GM23338 (cell line): ENCODE data around the gene CRY1.

ENCODE experiments used
- CREB1 ChIP-seq: fragments of 250-450 bp; sonication (Bioruptor Pico); IDR thresholded peaks from 2 replicates; pipeline ENCODE4 v1.5.0; 2020; ENCODE audit warnings: low read depth, mild to moderate bottlenecking, moderate library complexity
- EZH2 ChIP-seq: fragments of 200-600 bp; sonication (generic); IDR thresholded peaks from one replicate; pipeline ENCODE4 v1.8.0; 2017; ENCODE audit warnings: antibody characterized with exemption, mild to moderate bottlenecking, low read depth; ENCODE audit not compliant: unreplicated experiment
- EZH2phosphoT487 ChIP-seq: fragments of 200-600 bp; sonication (generic); IDR thresholded peaks from one replicate; pipeline ENCODE4 v1.8.1; 2018; ENCODE audit warnings: antibody characterized with exemption; ENCODE audit not compliant: unreplicated experiment
- JUNB ChIP-seq: IDR thresholded peaks from one replicate; pipeline ENCODE4 v1.6.1; 2016; ENCODE audit warnings: antibody characterized with exemption; ENCODE audit not compliant: unreplicated experiment
- NANOG ChIP-seq: IDR thresholded peaks from 2 replicates; pipeline ENCODE4 v1.6.1; 2016; ENCODE audit warnings: antibody characterized with exemption, borderline replicate concordance
- POLR2AphosphoS5 ChIP-seq: IDR thresholded peaks from 2 replicates; pipeline ENCODE4 v1.6.1; 2016; ENCODE audit warnings: antibody characterized with exemption, low read depth
- STAT1 ChIP-seq: IDR thresholded peaks from one replicate; pipeline ENCODE4 v1.6.1; 2016; ENCODE audit warnings: antibody characterized with exemption; ENCODE audit not compliant: unreplicated experiment
- ZNF331 ChIP-seq: fragments of 250-450 bp; sonication (Bioruptor Pico); IDR thresholded peaks from 2 replicates; pipeline ENCODE4 v1.5.0; 2020; ENCODE audit warnings: low read depth, mild to moderate bottlenecking, moderate library complexity
- TF ChIP-seq, protein P1 (sequence below), 2 experiments: fragments of 200-600 bp in 1 of 2; sonication (generic) in 1 of 2; conservative IDR thresholded peaks; 2 replicates each; pipeline versions ENCODE4 v1.5.1 to v1.6.1; 2016 to 2017; ENCODE audit warnings: antibody characterized with exemption in 2 of 2, low read depth in 2 of 2, mild to moderate bottlenecking in 2 of 2, moderate library complexity in 1 of 2
- TF ChIP-seq, protein P2 (sequence below): IDR thresholded peaks from one replicate; pipeline ENCODE4 v1.6.1; 2018; ENCODE audit warnings: antibody characterized with exemption; ENCODE audit not compliant: unreplicated experiment
- TF ChIP-seq, protein P3 (sequence below): IDR thresholded peaks from 2 replicates; pipeline ENCODE4 v1.6.1; 2016; ENCODE audit warnings: antibody characterized with exemption
- TF ChIP-seq, protein P4 (sequence below): fragments of 250-450 bp; sonication (Bioruptor Pico); IDR thresholded peaks from 2 replicates; pipeline ENCODE4 v1.5.0; 2020; ENCODE audit warnings: mild to moderate bottlenecking, moderate library complexity

DNA sequence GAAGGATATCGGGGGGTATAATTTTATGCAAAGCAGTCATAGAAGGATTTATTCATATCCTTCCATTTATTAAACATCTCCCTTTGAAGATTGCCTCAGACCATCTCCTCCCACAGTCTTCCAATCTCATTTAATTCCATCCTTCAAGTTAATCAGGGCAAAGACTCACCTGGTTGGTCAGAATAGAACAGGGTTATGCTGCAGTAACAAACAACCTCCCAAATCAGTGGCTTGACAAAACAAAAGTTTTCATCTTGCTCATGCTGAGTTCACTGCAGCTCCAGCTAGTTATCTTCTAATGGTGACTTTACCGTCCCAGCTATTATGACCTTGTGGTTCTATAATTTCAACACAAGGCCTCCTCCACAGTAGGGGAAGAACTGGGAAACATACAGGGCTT is 57.6 kb downstream of the CRY1 start:
- TF ChIP-seq EZH2phosphoT487 (no peak), POLR2AphosphoS5 (no peak), CREB1 (CRISPR knock-in tag) (no peak), EZH2 (no peak), JUNB (no peak), NANOG (no peak), STAT1 (no peak), ZNF331 (no peak)
- TF ChIP-seq, protein P1, sequence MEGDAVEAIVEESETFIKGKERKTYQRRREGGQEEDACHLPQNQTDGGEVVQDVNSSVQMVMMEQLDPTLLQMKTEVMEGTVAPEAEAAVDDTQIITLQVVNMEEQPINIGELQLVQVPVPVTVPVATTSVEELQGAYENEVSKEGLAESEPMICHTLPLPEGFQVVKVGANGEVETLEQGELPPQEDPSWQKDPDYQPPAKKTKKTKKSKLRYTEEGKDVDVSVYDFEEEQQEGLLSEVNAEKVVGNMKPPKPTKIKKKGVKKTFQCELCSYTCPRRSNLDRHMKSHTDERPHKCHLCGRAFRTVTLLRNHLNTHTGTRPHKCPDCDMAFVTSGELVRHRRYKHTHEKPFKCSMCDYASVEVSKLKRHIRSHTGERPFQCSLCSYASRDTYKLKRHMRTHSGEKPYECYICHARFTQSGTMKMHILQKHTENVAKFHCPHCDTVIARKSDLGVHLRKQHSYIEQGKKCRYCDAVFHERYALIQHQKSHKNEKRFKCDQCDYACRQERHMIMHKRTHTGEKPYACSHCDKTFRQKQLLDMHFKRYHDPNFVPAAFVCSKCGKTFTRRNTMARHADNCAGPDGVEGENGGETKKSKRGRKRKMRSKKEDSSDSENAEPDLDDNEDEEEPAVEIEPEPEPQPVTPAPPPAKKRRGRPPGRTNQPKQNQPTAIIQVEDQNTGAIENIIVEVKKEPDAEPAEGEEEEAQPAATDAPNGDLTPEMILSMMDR (conservative IDR thresholded peaks at IDR 0.05; ENCODE audit: low read depth in 2 of 2), result no peak
- TF ChIP-seq, protein P2, sequence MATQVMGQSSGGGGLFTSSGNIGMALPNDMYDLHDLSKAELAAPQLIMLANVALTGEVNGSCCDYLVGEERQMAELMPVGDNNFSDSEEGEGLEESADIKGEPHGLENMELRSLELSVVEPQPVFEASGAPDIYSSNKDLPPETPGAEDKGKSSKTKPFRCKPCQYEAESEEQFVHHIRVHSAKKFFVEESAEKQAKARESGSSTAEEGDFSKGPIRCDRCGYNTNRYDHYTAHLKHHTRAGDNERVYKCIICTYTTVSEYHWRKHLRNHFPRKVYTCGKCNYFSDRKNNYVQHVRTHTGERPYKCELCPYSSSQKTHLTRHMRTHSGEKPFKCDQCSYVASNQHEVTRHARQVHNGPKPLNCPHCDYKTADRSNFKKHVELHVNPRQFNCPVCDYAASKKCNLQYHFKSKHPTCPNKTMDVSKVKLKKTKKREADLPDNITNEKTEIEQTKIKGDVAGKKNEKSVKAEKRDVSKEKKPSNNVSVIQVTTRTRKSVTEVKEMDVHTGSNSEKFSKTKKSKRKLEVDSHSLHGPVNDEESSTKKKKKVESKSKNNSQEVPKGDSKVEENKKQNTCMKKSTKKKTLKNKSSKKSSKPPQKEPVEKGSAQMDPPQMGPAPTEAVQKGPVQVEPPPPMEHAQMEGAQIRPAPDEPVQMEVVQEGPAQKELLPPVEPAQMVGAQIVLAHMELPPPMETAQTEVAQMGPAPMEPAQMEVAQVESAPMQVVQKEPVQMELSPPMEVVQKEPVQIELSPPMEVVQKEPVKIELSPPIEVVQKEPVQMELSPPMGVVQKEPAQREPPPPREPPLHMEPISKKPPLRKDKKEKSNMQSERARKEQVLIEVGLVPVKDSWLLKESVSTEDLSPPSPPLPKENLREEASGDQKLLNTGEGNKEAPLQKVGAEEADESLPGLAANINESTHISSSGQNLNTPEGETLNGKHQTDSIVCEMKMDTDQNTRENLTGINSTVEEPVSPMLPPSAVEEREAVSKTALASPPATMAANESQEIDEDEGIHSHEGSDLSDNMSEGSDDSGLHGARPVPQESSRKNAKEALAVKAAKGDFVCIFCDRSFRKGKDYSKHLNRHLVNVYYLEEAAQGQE, result no peak
- TF ChIP-seq, protein P3, sequence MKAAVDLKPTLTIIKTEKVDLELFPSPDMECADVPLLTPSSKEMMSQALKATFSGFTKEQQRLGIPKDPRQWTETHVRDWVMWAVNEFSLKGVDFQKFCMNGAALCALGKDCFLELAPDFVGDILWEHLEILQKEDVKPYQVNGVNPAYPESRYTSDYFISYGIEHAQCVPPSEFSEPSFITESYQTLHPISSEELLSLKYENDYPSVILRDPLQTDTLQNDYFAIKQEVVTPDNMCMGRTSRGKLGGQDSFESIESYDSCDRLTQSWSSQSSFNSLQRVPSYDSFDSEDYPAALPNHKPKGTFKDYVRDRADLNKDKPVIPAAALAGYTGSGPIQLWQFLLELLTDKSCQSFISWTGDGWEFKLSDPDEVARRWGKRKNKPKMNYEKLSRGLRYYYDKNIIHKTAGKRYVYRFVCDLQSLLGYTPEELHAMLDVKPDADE, result no peak
- TF ChIP-seq, protein P4, sequence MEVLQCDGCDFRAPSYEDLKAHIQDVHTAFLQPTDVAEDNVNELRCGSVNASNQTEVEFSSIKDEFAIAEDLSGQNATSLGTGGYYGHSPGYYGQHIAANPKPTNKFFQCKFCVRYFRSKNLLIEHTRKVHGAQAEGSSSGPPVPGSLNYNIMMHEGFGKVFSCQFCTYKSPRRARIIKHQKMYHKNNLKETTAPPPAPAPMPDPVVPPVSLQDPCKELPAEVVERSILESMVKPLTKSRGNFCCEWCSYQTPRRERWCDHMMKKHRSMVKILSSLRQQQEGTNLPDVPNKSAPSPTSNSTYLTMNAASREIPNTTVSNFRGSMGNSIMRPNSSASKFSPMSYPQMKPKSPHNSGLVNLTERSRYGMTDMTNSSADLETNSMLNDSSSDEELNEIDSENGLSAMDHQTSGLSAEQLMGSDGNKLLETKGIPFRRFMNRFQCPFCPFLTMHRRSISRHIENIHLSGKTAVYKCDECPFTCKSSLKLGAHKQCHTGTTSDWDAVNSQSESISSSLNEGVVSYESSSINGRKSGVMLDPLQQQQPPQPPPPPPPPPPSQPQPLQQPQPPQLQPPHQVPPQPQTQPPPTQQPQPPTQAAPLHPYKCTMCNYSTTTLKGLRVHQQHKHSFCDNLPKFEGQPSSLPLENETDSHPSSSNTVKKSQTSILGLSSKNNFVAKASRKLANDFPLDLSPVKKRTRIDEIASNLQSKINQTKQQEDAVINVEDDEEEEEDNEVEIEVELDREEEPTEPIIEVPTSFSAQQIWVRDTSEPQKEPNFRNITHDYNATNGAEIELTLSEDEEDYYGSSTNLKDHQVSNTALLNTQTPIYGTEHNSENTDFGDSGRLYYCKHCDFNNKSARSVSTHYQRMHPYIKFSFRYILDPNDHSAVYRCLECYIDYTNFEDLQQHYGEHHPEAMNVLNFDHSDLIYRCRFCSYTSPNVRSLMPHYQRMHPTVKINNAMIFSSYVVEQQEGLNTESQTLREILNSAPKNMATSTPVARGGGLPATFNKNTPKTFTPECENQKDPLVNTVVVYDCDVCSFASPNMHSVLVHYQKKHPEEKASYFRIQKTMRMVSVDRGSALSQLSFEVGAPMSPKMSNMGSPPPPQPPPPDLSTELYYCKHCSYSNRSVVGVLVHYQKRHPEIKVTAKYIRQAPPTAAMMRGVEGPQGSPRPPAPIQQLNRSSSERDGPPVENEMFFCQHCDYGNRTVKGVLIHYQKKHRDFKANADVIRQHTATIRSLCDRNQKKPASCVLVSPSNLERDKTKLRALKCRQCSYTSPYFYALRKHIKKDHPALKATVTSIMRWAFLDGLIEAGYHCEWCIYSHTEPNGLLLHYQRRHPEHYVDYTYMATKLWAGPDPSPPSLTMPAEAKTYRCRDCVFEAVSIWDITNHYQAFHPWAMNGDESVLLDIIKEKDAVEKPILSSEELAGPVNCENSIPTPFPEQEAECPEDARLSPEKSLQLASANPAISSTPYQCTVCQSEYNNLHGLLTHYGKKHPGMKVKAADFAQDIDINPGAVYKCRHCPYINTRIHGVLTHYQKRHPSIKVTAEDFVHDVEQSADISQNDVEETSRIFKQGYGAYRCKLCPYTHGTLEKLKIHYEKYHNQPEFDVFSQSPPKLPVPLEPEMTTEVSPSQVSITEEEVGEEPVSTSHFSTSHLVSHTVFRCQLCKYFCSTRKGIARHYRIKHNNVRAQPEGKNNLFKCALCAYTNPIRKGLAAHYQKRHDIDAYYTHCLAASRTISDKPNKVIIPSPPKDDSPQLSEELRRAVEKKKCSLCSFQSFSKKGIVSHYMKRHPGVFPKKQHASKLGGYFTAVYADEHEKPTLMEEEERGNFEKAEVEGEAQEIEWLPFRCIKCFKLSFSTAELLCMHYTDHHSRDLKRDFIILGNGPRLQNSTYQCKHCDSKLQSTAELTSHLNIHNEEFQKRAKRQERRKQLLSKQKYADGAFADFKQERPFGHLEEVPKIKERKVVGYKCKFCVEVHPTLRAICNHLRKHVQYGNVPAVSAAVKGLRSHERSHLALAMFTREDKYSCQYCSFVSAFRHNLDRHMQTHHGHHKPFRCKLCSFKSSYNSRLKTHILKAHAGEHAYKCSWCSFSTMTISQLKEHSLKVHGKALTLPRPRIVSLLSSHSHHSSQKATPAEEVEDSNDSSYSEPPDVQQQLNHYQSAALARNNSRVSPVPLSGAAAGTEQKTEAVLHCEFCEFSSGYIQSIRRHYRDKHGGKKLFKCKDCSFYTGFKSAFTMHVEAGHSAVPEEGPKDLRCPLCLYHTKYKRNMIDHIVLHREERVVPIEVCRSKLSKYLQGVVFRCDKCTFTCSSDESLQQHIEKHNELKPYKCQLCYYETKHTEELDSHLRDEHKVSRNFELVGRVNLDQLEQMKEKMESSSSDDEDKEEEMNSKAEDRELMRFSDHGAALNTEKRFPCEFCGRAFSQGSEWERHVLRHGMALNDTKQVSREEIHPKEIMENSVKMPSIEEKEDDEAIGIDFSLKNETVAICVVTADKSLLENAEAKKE (CRISPR knock-in tag), result no peak
